H9 (cell line): ENCODE results near the gene MUC4. TPM values are rescaled to one million over a fixed set of nuclear protein-coding genes. Genes with fewer than 3 reads are reported as not detected.

Experiments
- DNase-seq: peaks from one replicate; pipeline ENCODE4 v3.0.0-alpha.2; 2017
- H2AFZ ChIP-seq: one replicate; pipeline ENCODE4 v1.6.1; 2013; ENCODE audit warnings: mild to moderate bottlenecking, low read length, control low read depth, moderate library complexity
- H2AK5ac ChIP-seq: 2 replicates; pipeline ENCODE4 v1.6.1; 2013; ENCODE audit warnings: low read length, control low read depth, mixed read lengths; ENCODE audit not compliant: insufficient read length
- H2BK120ac ChIP-seq: one replicate; pipeline ENCODE4 v1.6.1; 2013; ENCODE audit warnings: low read depth, mild to moderate bottlenecking, low read length, control low read depth, inconsistent platforms; ENCODE audit not compliant: poor library complexity, severe bottlenecking
- H2BK12ac ChIP-seq: 2 replicates; pipeline ENCODE4 v1.6.1; 2013; ENCODE audit warnings: low read length, control low read depth, mixed read lengths, low read depth; ENCODE audit not compliant: insufficient read length
- H2BK15ac ChIP-seq: 2 replicates; pipeline ENCODE4 v1.6.1; 2013; ENCODE audit warnings: low read depth, low read length, control low read depth
- H2BK20ac ChIP-seq: one replicate; pipeline ENCODE4 v1.6.1; 2013; ENCODE audit warnings: low read depth, mild to moderate bottlenecking, low read length, control low read depth, inconsistent platforms; ENCODE audit not compliant: poor library complexity, severe bottlenecking
- H2BK5ac ChIP-seq: 2 replicates; pipeline ENCODE4 v1.6.1; 2013; ENCODE audit warnings: low read length, control low read depth, mixed read lengths; ENCODE audit not compliant: insufficient read length
- H3K14ac ChIP-seq: 2 replicates; pipeline ENCODE4 v1.6.1; 2013; ENCODE audit warnings: low read length, control low read depth; ENCODE audit not compliant: insufficient read depth
- H3K18ac ChIP-seq: 2 replicates; pipeline ENCODE4 v1.6.1; 2013; ENCODE audit warnings: low read depth, mild to moderate bottlenecking, mixed read lengths, low read length, control low read depth; ENCODE audit not compliant: insufficient read length
- H3K23ac ChIP-seq: 2 replicates; pipeline ENCODE4 v1.6.1; 2013; ENCODE audit warnings: low read length, control low read depth, mixed read lengths, low read depth; ENCODE audit not compliant: insufficient read length
- H3K23me2 ChIP-seq: 2 replicates; pipeline ENCODE4 v1.6.1; 2013; ENCODE audit warnings: low read depth, mild to moderate bottlenecking, mixed read lengths, low read length, control low read depth; ENCODE audit not compliant: insufficient read length, poor library complexity, severe bottlenecking
- H3K27ac ChIP-seq: 2 replicates; pipeline ENCODE4 v1.5.1; 2013; ENCODE audit warnings: low read length, control low read depth, mixed read lengths, low read depth; ENCODE audit not compliant: insufficient read length
- H3K27me3 ChIP-seq: 2 replicates; pipeline ENCODE4 v1.6.1; 2013; ENCODE audit warnings: low read length, control low read depth, inconsistent platforms; ENCODE audit not compliant: insufficient read depth
- H3K4ac ChIP-seq: 2 replicates; pipeline ENCODE4 v1.6.1; 2013; ENCODE audit warnings: low read depth, mild to moderate bottlenecking, control low read depth, inconsistent platforms, low read length, moderate library complexity
- H3K4me1 ChIP-seq: 2 replicates; pipeline ENCODE4 v1.6.1; 2013; ENCODE audit warnings: low read length, control low read depth, inconsistent platforms; ENCODE audit not compliant: insufficient read depth
- H3K4me2 ChIP-seq: 2 replicates; pipeline ENCODE4 v1.6.1; 2013; ENCODE audit warnings: low read length, control low read depth, mixed read lengths; ENCODE audit not compliant: insufficient read length, insufficient read depth
- H3K56ac ChIP-seq: 2 replicates; pipeline ENCODE4 v1.6.1; 2013; ENCODE audit warnings: low read depth, mild to moderate bottlenecking, mixed read lengths, low read length, control low read depth; ENCODE audit not compliant: insufficient read length
- H3K79me1 ChIP-seq: 2 replicates; pipeline ENCODE4 v1.6.1; 2013; ENCODE audit warnings: low read depth, mild to moderate bottlenecking, moderate library complexity, low read length, control low read depth, inconsistent platforms; ENCODE audit not compliant: insufficient read depth, poor library complexity, severe bottlenecking
- H3K79me2 ChIP-seq: 2 replicates; pipeline ENCODE4 v1.6.1; 2013; ENCODE audit warnings: low read length, control low read depth, inconsistent platforms; ENCODE audit not compliant: insufficient read depth
- H3K9ac ChIP-seq: 2 replicates; pipeline ENCODE4 v1.6.1; 2013; ENCODE audit warnings: low read length, control low read depth, mixed read lengths; ENCODE audit not compliant: insufficient read length; ENCODE audit errors: extremely low read depth
- H3K9me3 ChIP-seq: one replicate; pipeline ENCODE4 v1.6.1; 2013; ENCODE audit warnings: low read depth, low read length, inconsistent platforms; ENCODE audit not compliant: control insufficient read depth
- H3T11ph ChIP-seq: one replicate; pipeline ENCODE4 v1.6.1; 2013; ENCODE audit warnings: mild to moderate bottlenecking, low read length, control low read depth, inconsistent platforms
- H4K20me1 ChIP-seq: one replicate; pipeline ENCODE4 v1.6.1; 2013; ENCODE audit not compliant: control insufficient read depth, insufficient read length, insufficient read depth
- H4K5ac ChIP-seq: 2 replicates; pipeline ENCODE4 v1.6.1; 2013; ENCODE audit warnings: low read depth, mild to moderate bottlenecking, mixed read lengths, low read length, control low read depth; ENCODE audit not compliant: insufficient read length
- H4K8ac ChIP-seq: replicated peaks from 2 replicates; pipeline ENCODE4 v1.6.1; 2013; ENCODE audit warnings: low read length, control low read depth, mixed read lengths, low read depth; ENCODE audit not compliant: insufficient read length
- H4K91ac ChIP-seq: 2 replicates; pipeline ENCODE4 v1.6.1; 2013; ENCODE audit warnings: low read depth, mild to moderate bottlenecking, moderate library complexity, mixed read lengths, low read length, control low read depth; ENCODE audit not compliant: insufficient read length
- H3K27ac Mint-ChIP-seq, 3 experiments: 2 replicates in 2 of 3; 3 replicates in 1 of 3; pipeline ENCODE4 v1.8.0; 2020 to 2021; ENCODE audit warnings: mixed read lengths in 3 of 3, mild to moderate bottlenecking in 1 of 3, moderate library complexity in 1 of 3
- H3K27me3 Mint-ChIP-seq: 2 replicates; pipeline ENCODE4 v1.8.0; 2021; ENCODE audit warnings: low read depth, mild to moderate bottlenecking, moderate library complexity, mixed read lengths
- H3K36me3 Mint-ChIP-seq, 3 experiments: 2 replicates in 2 of 3; 3 replicates in 1 of 3; pipeline ENCODE4 v1.8.0; 2020 to 2021; ENCODE audit warnings: low read depth in 3 of 3, mixed read lengths in 3 of 3; ENCODE audit not compliant: insufficient read depth in 1 of 3
- H3K4me1 Mint-ChIP-seq, 2 experiments: 2 replicates each; pipeline ENCODE4 v1.8.0; 2020; ENCODE audit warnings: mixed read lengths in 2 of 2
- H3K4me3 Mint-ChIP-seq, 2 experiments: 2 replicates in 1 of 2; 3 replicates in 1 of 2; pipeline ENCODE4 v1.8.0; 2020 to 2021; ENCODE audit warnings: mild to moderate bottlenecking in 2 of 2, mixed read lengths in 2 of 2, moderate library complexity in 1 of 2
- H3K9me3 Mint-ChIP-seq, 2 experiments: 2 replicates in 1 of 2; 3 replicates in 1 of 2; pipeline ENCODE4 v1.8.0; 2020; ENCODE audit warnings: mild to moderate bottlenecking in 2 of 2, mixed read lengths in 2 of 2, moderate library complexity in 1 of 2
- CTCF ChIP-seq: fragments of 200-600 bp; sonication (generic); conservative IDR thresholded peaks from 3 replicates; pipeline ENCODE4 v1.8.0; 2021; ENCODE audit warnings: antibody characterized with exemption, mild to moderate bottlenecking
- WGBS: extraction: QIAGEN DNeasy Blood & Tissue Kit; methylation state at CpG from one replicate; pipeline ENCODE4 v1.1.7; 2013; ENCODE audit warnings: missing lambda C conversion rate, low lambda C conversion rate, mixed read lengths; ENCODE audit not compliant: insufficient read length; ENCODE audit errors: extremely low coverage; 5-methylcytosine and 5-hydroxymethylcytosine counted together
- total RNA-seq: library from RNA; stranded (reverse); gene quantifications from 2 replicates; pipeline ENCODE4 v1.2.1, GENCODE V29; 2021

Gene MUC4
- total RNA-seq, 1 experiment from 2014 or later, result 1.2 TPM

- H3K36me3 Mint-ChIP-seq, result peaks cover 0 to 11% (median 5%) of the 10 kb centered on the region in 3 experiments; a peak in 4 of 7 replicates
- Histone ChIP-seq H3K56ac (no peak overlapping the region), H3K27me3 (no peaks in the 10 kb centered on the region), H3K79me2 (no peaks in the 10 kb centered on the region), H3K79me1 (no peaks in the 10 kb centered on the region), H3K4me1 (peaks cover 4% of the 10 kb centered on the region; the same call in 1 of the 2 replicates), H2BK5ac (no peak overlapping the region), H2BK20ac (no peak overlapping the region), H4K5ac (no peak overlapping the region), H4K8ac (no peak overlapping the region), H2AK5ac (no peak overlapping the region), H4K20me1 (peaks cover 2% of the 10 kb centered on the region), H3K4ac (no peak overlapping the region), H3K27ac (no peak overlapping the region), H3K23ac (no peak overlapping the region), H2BK120ac (no peak overlapping the region), H3K9ac (no peak overlapping the region), H2BK12ac (no peak overlapping the region), H4K91ac (no peak overlapping the region), H3K14ac (no peak overlapping the region), H3T11ph (no peak overlapping the region), H2AFZ (no peak overlapping the region), H2BK15ac (no peak overlapping the region), H3K9me3 (no peaks in the 10 kb centered on the region), H3K23me2 (no peaks in the 10 kb centered on the region), H3K4me2 (no peak overlapping the region), H3K18ac (no peak overlapping the region)
- no peak overlapping the region for H3K27ac Mint-ChIP-seq
- H3K9me3 Mint-ChIP-seq, result peaks cover 6 to 7% of the 10 kb centered on the region in 2 experiments
- H3K27me3 Mint-ChIP-seq, result peaks cover 54% of the 10 kb centered on the region
- WGBS, result no CpG with 5 or more reads among the region's 6 CpGs
- no peak for DNase-seq
- peaks cover 21% of the 10 kb centered on the region in 2 experiments for H3K4me1 Mint-ChIP-seq
- TF ChIP-seq CTCF, result no peak
- H3K4me3 Mint-ChIP-seq, result no peak overlapping the region; a peak in 1 of 5 replicates
Measured at GRCh38 chr3:195709676-195710085, 102.0 kb downstream of the MUC4 start.
